D721Med (cell line): ENCODE measurements around the gene KCTD6.

Experiments used
- DNase-seq: peaks from one replicate; pipeline ENCODE4 v3.0.0; 2011; ENCODE audit warnings: low spot score; ENCODE audit not compliant: insufficient read length
- FAIRE-seq: peaks from 2 replicates; lab custom pipeline; 2011; peaks lifted over from hg19 to GRCh38; lab: Jason Lieb, UNC
- CTCF ChIP-seq: IDR thresholded peaks from 2 replicates; pipeline ENCODE4 v1.5.1; 2012; ENCODE audit warnings: mild to moderate bottlenecking, control low read depth; ENCODE audit not compliant: insufficient read depth; ENCODE audit errors: missing control alignments

Gene KCTD6

GRCh38 chr3:58464866-58465265, 27.0 kb upstream of the KCTD6 start:
- FAIRE-seq (no peak), DNase-seq (no peak)
- no peak for TF ChIP-seq CTCF

- DNase-seq (no peak), FAIRE-seq (no peak)
- TF ChIP-seq CTCF = no peak
Observed at GRCh38 chr3:58466899-58467563, 24.9 kb upstream of the KCTD6 start.

- FAIRE-seq = no peak
- no peak for TF ChIP-seq CTCF
- DNase-seq = no peak
Observed at GRCh38 chr3:58469096-58469495, 22.8 kb upstream of the KCTD6 start.

- TF ChIP-seq CTCF = no peak
- DNase-seq (no peak), FAIRE-seq (no peak)
Observed at GRCh38 chr3:58470363-58471024, 21.4 kb upstream of the KCTD6 start.

GRCh38 chr3:58471025-58471887, 20.6 kb upstream of the KCTD6 start:
- TF ChIP-seq CTCF = no peak
- no peak for FAIRE-seq
- no peak for DNase-seq

GRCh38 chr3:58473275-58473674, 18.6 kb upstream of the KCTD6 start:
- FAIRE-seq = no peak
- no peak for DNase-seq
- TF ChIP-seq CTCF = no peak
